Activated T-cell treated with anti-CD3 and anti-CD28 coated beads, Interleukin-2, amount 50 U/mL, for 72 hours (primary cell): ENCODE measurements around the gene INTS1. TPM values are rescaled to one million over a fixed set of nuclear protein-coding genes. Genes with fewer than 3 reads are reported as not detected.
"Not testable (repeated sequence)": the region's sequence is repeated elsewhere in the genome, so short reads cannot be mapped to it uniquely, and the experiment has no call there.

Source experiments
- ATAC-seq, 2 donors: fragments of 150-1000 bp; cut with Tn5 transposase; replicated peaks in 1 of 2; 2 replicates each; pipeline ENCODE4 v1.10.0; 2021; ENCODE audit warnings: moderate library complexity in 2 of 2, mild to moderate bottlenecking in 1 of 2
- DNase-seq, 2 donors: peaks; one replicate each; pipeline ENCODE4 v3.0.0; 2021 to 2022; ENCODE audit warnings: mixed read lengths in 1 of 2
- H3K27ac Mint-ChIP-seq: one replicate; pipeline ENCODE4 v1.8.0; 2022; ENCODE audit warnings: mild to moderate bottlenecking, moderate library complexity, mixed read lengths
- H3K27me3 Mint-ChIP-seq: one replicate; pipeline ENCODE4 v1.8.0; 2022; ENCODE audit warnings: low read depth, mixed read lengths
- H3K36me3 Mint-ChIP-seq, 2 donors: one replicate each; pipeline ENCODE4 v1.8.0; 2022; ENCODE audit warnings: mixed read lengths in 2 of 2, mild to moderate bottlenecking in 1 of 2; ENCODE audit not compliant: insufficient read depth in 2 of 2
- H3K4me1 Mint-ChIP-seq: one replicate; pipeline ENCODE4 v1.8.0; 2022; ENCODE audit warnings: low read depth, mixed read lengths
- H3K4me3 Mint-ChIP-seq, 2 donors: one replicate each; pipeline ENCODE4 v1.8.0; 2022; ENCODE audit warnings: mild to moderate bottlenecking in 2 of 2, mixed read lengths in 2 of 2, moderate library complexity in 2 of 2
- H3K9me3 Mint-ChIP-seq, 2 donors: one replicate each; pipeline ENCODE4 v1.8.0; 2022; ENCODE audit warnings: mixed read lengths in 2 of 2
- total RNA-seq, 2 donors: library from RNA; stranded (reverse); gene quantifications; one replicate each; pipeline ENCODE4 v1.2.3, GENCODE V29; 2022

Gene INTS1
- total RNA-seq, 2 donors from 2014 or later, result 57.0 to 63.9 TPM

DNA sequence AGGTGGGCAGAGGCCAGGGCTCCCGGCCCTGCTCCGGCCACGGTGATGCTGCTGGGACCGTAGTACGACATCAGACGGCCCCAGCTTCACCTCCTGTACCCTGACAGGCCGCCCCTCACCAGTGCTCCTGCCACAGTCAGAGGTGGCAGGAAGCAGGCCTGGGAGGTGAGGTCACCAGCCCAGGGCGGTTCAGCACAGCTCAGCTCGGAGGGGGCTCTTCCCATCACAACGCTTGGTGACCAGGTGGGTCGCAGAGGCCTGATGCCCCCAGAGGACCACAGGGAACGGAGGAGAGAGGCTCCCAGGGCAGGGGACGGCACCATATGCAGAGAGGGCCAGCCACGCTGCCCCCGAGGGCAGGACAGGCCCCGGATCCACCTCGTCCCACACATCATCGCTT is 53.8 kb downstream of the INTS1 start:
- no peak overlapping the region for H3K4me3 Mint-ChIP-seq
- H3K36me3 Mint-ChIP-seq, result no peaks in the 10 kb centered on the region
- ATAC-seq (no peak), DNase-seq (no peak)
- no peaks in the 10 kb centered on the region for H3K9me3 Mint-ChIP-seq
- no peaks in the 10 kb centered on the region for H3K4me1 Mint-ChIP-seq
- no peaks in the 10 kb centered on the region for H3K27me3 Mint-ChIP-seq
- no peak overlapping the region for H3K27ac Mint-ChIP-seq

DNA sequence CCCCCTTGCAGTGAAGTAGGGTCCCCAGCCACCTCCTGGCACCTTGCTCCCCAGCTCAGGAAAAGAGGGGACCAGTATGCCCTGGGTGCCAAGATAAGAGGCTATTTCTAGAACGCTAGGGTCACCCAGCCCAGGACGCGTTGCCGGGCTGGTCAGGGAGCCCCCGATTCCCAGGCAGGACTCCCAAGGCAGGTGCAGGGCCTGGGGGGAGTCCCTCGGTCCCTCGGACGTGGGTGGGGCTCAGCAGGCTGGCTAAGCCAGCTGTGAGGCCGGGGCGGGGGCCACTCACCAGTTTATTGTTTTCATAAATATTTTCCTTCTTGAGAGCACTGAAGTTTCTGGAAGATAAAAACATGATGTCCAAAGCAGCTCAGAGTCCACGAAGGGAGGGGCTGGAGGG is 54.2 kb downstream of the INTS1 start:
- Mint-ChIP-seq H3K4me1 (no peaks in the 10 kb centered on the region), H3K27ac (no peak overlapping the region)

DNA sequence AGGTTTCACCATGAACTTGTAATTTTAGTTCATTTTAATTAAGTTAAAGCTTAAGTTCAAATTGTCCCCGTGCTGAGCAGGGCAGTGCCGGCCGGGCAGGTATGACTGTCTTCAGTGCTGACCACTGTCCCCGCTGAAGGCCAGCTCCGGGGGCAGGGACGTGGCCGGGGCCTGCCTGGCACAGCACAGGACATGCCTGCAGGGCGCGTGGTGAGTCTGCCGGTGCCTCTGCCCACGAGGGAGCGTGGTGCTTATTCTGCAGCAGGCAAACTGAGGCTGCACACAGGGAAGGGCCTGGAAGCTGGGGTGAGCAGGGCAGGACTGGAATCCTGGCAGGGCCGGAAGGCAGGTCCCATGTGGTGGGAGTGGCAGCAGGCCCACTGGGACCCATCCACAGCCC is 54.7 kb downstream of the INTS1 start:
- H3K27me3 Mint-ChIP-seq, result no peaks in the 10 kb centered on the region
- no peaks in the 10 kb centered on the region for H3K9me3 Mint-ChIP-seq
- no peak for DNase-seq
- no peak overlapping the region for H3K4me3 Mint-ChIP-seq
- ATAC-seq, result no peak
- H3K27ac Mint-ChIP-seq, result no peak overlapping the region
- H3K36me3 Mint-ChIP-seq, result no peaks in the 10 kb centered on the region
- H3K4me1 Mint-ChIP-seq, result no peaks in the 10 kb centered on the region

More for the DNA sequence above, 54.2 kb downstream of the INTS1 start:
- H3K36me3 Mint-ChIP-seq, result no peaks in the 10 kb centered on the region
- no peak overlapping the region for H3K4me3 Mint-ChIP-seq
- H3K27me3 Mint-ChIP-seq, result no peaks in the 10 kb centered on the region
- no peaks in the 10 kb centered on the region for H3K9me3 Mint-ChIP-seq
- ATAC-seq (no peak), DNase-seq (no peak)

DNA sequence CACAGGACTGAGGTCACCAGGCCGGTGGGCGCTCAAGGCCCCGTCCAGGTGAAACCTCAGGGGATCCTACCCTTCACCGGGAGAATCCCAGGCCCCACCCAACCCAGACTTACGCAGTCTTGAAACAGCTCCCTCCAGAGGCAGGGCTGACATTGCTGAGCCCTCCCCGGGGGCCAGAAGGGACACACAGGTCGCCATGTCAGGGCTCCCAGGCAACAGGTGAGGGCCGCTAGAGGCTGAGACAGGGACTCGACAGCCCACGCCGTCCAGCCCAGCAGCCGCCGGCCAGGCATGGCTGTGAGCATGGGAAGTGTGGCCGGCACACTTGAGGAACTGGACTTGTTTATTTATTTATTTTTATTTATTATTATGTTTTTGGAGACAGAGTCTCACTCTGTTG is 55.2 kb downstream of the INTS1 start:
- ATAC-seq (no peak), DNase-seq (no peak)
- Mint-ChIP-seq H3K27ac (no peak overlapping the region), H3K4me1 (no peaks in the 10 kb centered on the region), H3K4me3 (no peak overlapping the region), H3K9me3 (no peaks in the 10 kb centered on the region), H3K36me3 (no peaks in the 10 kb centered on the region), H3K27me3 (no peaks in the 10 kb centered on the region)

DNA sequence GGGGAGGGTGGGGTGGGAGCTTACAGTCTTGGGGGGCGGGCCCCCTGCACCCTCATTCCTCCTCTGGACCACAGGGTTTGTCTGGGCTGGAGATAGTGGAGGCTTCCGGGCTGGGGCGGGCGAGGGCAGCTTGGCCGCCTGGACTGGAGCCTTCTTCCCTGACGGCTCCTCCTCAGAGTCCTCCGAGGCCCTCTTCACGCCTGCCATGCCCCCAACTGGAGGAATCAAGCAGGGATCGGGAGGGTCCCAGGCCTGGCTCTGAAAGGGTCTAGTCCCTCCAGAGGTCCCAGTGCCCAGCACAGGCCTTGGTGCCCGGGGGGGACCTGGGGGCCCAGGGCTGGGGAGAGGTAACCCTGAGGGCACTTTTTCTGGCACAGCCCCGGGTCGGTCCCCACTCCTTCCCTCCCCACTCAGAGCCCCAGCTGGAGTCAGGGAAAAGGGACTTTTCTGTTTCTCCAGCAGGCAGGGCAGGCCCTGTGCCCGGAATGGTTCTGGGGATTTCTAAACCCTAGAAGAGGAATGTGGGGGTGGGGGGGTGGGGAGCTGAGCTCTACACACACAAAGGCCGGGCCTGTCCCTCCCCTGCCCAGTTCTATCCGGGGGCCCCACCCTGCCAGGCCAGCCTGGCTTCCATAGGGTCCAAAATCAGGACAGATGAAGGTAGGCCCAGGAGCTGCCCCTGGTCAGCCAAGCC is 56.5 kb downstream of the INTS1 start:
- Mint-ChIP-seq H3K4me1 (no peaks in the 10 kb centered on the region), H3K27ac (no peak overlapping the region), H3K9me3 (no peaks in the 10 kb centered on the region), H3K27me3 (no peaks in the 10 kb centered on the region), H3K4me3 (no peak overlapping the region), H3K36me3 (no peaks in the 10 kb centered on the region)
- ATAC-seq, result no peak
- no peak for DNase-seq

DNA sequence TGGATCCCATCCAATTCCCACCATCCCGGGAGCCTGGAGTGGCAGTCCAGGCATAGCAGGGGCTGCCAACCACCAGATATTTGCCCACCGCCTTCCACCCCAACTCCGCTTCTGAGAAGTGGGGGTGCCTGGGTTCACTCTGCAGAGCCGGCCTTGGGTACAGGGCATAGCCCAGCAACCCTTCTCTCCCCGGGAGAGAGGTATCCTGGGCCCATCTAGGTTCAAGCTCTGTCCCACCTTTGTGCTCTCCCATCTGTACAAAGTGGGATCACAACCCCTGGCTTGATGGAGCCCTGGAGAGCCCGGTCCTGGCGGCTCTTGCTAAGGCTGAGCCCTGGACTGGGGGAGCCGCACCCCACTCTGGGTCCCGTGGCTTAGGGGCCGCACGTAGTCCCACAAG is 57.1 kb downstream of the INTS1 start:
- no peaks in the 10 kb centered on the region for H3K36me3 Mint-ChIP-seq
- ATAC-seq (no peak), DNase-seq (no peak)
- no peaks in the 10 kb centered on the region for H3K27me3 Mint-ChIP-seq
- no peak overlapping the region for H3K27ac Mint-ChIP-seq
- no peaks in the 10 kb centered on the region for H3K4me1 Mint-ChIP-seq
- H3K9me3 Mint-ChIP-seq, result no peaks in the 10 kb centered on the region
- no peak overlapping the region for H3K4me3 Mint-ChIP-seq

DNA sequence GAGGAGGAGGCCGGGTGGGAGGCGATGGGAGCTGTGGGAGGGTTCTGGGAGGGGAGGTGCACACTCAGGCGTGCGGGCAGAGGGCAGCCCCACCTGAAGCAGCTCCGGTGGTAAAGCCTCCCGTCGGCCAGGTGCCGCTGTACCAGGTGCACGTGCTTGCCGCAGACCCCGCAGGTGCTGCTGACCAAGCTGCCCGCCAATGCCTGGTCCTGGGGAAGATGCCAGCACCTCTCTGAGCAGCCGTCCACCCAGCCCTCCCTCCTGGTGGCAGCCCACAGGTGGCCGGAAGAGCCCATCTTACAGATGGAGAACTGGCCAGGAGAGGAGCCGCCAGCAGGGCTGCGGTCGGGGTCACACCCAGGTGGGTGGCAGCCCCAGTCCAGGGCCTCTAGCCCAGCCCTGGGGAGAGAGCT is 57.6 kb downstream of the INTS1 start:
- no peak overlapping the region for H3K4me3 Mint-ChIP-seq
- no peak for ATAC-seq
- no peak for DNase-seq
- no peak overlapping the region for H3K27ac Mint-ChIP-seq
- H3K4me1 Mint-ChIP-seq, result no peaks in the 10 kb centered on the region
- no peaks in the 10 kb centered on the region for H3K9me3 Mint-ChIP-seq
- no peaks in the 10 kb centered on the region for H3K36me3 Mint-ChIP-seq
- no peaks in the 10 kb centered on the region for H3K27me3 Mint-ChIP-seq

DNA sequence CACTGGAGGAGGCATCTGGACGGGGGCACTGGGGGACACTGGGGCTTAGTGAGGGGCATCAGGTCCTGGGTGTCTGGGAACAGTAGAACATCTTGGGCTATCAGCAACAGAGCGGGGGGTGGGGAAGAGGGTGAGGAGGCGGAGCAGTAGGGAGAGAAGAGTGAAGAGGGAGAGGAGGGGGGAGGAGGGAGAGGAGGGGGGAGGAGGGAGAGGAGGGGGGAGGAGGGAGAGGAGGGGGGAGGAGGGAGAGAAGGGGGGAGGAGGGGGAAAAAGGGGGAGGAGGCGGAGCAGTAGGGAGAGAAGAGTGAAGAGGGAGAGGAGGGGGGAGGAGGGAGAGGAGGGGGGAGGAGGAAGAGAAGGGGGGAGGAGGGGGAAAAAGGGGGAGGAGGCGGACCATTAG is 58.2 kb downstream of the INTS1 start:
- H3K27me3 Mint-ChIP-seq, H3K4me1 Mint-ChIP-seq, H3K27ac Mint-ChIP-seq, DNase-seq, ATAC-seq, H3K36me3 Mint-ChIP-seq, H3K9me3 Mint-ChIP-seq, H3K4me3 Mint-ChIP-seq: not testable (repeated sequence)

DNA sequence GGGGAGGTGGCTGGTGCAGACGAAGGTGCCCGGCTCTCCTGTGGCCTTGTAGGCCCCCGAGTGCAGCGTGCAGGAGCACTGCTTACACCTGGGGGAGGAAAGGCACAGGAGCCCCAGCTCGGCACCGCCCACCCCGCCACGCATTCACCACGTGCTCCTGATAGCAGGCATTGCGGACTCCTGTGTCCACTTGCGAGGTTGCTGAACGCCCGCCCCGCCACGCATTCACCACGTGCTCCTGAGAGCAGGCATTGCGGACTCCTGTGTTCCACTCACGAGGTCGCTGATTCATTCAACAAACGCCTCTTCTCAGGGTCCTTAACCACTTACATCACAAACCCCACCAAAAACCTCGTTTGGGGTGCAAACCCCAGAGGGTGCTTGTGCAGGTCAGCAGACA is 58.8 kb downstream of the INTS1 start:
- H3K36me3 Mint-ChIP-seq, result no peaks in the 10 kb centered on the region
- no peaks in the 10 kb centered on the region for H3K9me3 Mint-ChIP-seq
- H3K27me3 Mint-ChIP-seq, result no peaks in the 10 kb centered on the region
- no peak overlapping the region for H3K4me3 Mint-ChIP-seq
- H3K4me1 Mint-ChIP-seq, result no peaks in the 10 kb centered on the region
- ATAC-seq (no peak), DNase-seq (no peak)
- no peak overlapping the region for H3K27ac Mint-ChIP-seq

DNA sequence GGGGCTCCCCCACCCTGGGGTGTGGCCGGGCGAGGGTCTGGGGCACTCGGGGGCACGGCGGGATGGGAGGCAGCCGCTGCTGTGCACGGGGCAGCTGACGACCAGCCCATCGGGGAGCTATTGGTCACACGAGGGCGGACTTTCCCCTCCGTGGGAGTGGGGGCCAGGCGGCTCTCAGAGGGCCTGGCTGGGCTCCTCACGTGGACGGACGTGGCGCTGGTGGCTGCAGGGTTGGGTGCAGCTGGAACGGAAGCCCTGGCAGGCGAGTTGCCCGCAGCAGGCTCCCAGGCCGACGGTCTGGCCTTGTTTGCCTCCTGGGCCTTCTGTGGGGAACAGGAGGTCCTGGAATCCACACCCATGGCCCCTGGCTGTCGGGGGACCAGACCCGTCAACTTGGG is 59.3 kb downstream of the INTS1 start:
- Mint-ChIP-seq H3K36me3 (no peaks in the 10 kb centered on the region), H3K4me1 (no peaks in the 10 kb centered on the region), H3K4me3 (no peak overlapping the region), H3K27me3 (no peaks in the 10 kb centered on the region), H3K27ac (no peak overlapping the region), H3K9me3 (no peaks in the 10 kb centered on the region)
- DNase-seq (no peak), ATAC-seq (no peak)

DNA sequence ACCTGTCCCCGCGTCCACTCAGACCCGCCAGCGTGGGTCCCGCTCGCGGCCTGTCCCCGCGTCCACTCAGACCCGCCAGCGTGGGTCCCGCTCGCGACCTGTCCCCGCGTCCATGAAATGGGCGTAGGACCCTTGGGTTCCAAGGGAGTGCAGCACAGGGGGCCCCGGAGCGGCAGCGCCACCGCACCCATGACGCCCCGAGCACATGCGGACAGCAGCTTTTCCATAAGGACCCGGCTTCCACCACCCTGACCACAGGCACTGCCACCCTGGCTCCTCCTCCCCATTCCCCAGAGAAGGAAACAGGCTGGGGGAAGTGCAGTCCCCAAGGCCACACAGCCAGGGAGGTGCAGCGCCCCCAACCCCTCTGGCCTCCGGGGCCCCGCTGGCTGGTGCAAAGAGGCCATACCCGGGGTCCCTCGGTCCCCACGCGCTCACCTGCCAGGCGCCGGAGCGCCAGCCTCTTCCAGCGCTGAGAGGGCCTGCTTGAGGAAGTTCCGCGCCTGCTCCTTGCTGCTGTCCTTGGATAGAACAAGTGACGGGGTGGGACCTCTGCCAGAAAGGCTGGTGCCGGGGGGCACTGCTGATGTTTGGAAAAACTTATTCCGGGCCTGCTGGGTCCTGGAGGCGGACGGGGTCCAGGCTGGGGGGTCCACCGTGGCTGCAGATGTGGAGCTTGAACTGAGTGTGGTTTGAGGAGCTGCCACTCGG is 59.8 kb downstream of the INTS1 start:
- ATAC-seq (no peak), DNase-seq (no peak)
- H3K27ac Mint-ChIP-seq, result no peak overlapping the region
- H3K27me3 Mint-ChIP-seq, result no peaks in the 10 kb centered on the region
- H3K36me3 Mint-ChIP-seq, result no peaks in the 10 kb centered on the region
- H3K4me1 Mint-ChIP-seq, result no peaks in the 10 kb centered on the region
- H3K4me3 Mint-ChIP-seq, result no peak overlapping the region
- no peaks in the 10 kb centered on the region for H3K9me3 Mint-ChIP-seq

DNA sequence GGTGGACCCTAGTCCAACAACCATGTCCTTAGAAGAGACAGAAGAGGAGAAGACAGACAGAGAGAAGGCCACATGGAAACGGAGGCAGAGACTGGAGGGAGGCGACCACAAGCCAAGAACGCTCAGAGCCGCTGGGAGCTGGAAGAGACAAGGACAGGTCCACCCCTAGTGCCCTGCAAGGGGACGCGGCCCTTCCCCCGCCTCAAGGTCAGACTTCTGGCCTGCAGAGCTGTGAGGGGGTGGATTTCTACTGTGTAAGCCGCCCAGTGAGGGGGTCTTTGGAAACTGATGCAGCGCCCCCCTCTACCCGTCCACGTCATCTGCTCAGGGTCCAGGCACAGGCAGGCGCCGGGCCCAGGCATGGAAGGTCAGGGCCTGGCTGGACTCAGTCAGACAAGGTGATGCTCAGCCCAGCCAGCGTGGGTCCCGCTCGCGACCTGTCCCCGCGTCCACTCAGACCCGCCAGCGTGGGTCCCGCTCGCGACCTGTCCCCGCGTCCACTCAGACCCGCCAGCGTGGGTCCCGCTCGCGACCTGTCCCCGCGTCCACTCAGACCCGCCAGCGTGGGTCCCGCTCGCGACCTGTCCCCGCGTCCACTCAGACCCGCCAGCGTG is 60.5 kb downstream of the INTS1 start:
- not testable (repeated sequence) for H3K9me3 Mint-ChIP-seq, ATAC-seq, H3K27me3 Mint-ChIP-seq, H3K27ac Mint-ChIP-seq, H3K4me3 Mint-ChIP-seq, H3K4me1 Mint-ChIP-seq, H3K36me3 Mint-ChIP-seq, DNase-seq

DNA sequence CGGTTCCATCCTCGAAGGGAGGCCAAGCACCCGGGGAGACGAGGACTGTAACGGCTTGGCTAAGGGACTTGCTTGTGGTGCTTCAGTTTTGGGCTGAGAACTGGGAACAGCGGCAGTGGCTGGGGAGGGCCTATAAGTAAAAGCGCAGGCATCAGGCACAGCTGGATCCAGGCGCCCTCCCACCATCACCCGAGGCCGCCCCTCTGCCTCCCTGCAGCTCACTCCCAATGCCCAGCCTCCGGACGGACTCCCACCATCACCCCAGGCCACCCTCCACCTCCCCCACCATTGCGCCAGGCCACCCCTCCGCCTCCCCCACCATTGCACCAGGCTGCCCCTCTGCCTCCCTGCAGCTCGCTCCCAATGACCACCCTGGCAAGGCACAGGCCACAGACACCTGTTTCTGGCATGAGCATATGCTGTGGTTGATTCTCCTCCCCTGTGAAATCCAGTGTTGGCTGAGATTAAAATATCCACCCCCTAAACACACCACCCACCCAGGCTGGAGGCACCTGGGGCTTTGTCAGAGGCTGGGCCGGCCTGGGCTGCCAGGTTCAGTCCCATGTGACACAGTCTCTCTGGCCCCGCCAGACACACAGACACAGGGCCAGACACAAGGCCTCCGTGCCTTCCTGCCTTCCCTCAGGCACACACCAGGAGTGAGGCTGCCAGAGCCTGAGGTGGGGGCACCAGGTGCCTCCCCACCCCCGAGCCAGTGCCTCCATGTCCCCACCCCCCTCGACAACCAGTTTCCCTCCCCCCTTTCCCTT is 61.6 kb downstream of the INTS1 start:
- no peak for DNase-seq
- H3K4me1 Mint-ChIP-seq, result no peaks in the 10 kb centered on the region
- H3K36me3 Mint-ChIP-seq, result no peaks in the 10 kb centered on the region
- H3K4me3 Mint-ChIP-seq, result no peak overlapping the region
- H3K27ac Mint-ChIP-seq, result no peak overlapping the region
- no peaks in the 10 kb centered on the region for H3K27me3 Mint-ChIP-seq
- ATAC-seq, result no peak
- H3K9me3 Mint-ChIP-seq, result no peaks in the 10 kb centered on the region
